GM06990 (cell line): ENCODE data around the gene TTK.
"Not testable (repeated sequence)": the region's sequence is repeated elsewhere in the genome, so short reads cannot be mapped to it uniquely, and the experiment has no call there.

Source experiments
- DNase-seq: peaks from one replicate; pipeline ENCODE4 v3.0.0-alpha.2; 2011; ENCODE audit not compliant: insufficient read length; ENCODE audit errors: extremely low read depth
- H3K27me3 ChIP-seq: replicated peaks from 2 replicates; pipeline ENCODE4 v1.6.0; 2011; ENCODE audit warnings: low read length; ENCODE audit not compliant: control insufficient read depth, insufficient read depth
- H3K36me3 ChIP-seq: 2 replicates; pipeline ENCODE4 v1.5.1; 2011; ENCODE audit warnings: low read length; ENCODE audit not compliant: control insufficient read depth, insufficient read depth
- H3K4me3 ChIP-seq: replicated peaks from 2 replicates; pipeline ENCODE4 v1.5.1; 2011; ENCODE audit warnings: low read depth, mild to moderate bottlenecking, control low read depth, low read length
- TF ChIP-seq, protein P1 (sequence below): IDR thresholded peaks from 2 replicates; pipeline ENCODE4 v1.5.1; 2011; ENCODE audit warnings: low read length, control low read depth, mild to moderate bottlenecking, inconsistent platforms; ENCODE audit not compliant: insufficient read depth, poor library complexity, severe bottlenecking

TTK gene

DNA sequence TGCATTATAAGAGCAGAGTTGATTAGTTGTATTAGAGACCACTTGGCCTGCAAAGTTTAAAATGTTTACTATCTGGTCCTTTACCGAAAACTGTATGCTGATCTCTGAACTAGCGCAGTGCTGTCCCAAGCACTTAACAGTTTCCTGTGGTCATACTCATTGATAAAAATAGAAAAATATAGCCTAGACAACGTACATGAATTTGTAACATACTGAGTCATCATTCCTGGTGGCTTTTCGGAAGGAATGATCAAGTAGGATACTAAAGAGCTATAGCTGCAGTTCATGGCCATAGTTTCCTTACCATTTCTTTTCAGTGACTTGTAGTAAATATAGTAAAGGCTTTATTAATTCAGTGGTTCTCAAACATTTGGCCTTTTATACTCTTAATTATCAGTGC, 18.4 kb downstream of the TTK start:
- Histone ChIP-seq H3K36me3 (no peaks in the 10 kb centered on the region; the same call in 1 of the 2 replicates), H3K4me3 (no peak overlapping the region), H3K27me3 (no peaks in the 10 kb centered on the region)
- no peak for DNase-seq
- TF ChIP-seq, protein P1, sequence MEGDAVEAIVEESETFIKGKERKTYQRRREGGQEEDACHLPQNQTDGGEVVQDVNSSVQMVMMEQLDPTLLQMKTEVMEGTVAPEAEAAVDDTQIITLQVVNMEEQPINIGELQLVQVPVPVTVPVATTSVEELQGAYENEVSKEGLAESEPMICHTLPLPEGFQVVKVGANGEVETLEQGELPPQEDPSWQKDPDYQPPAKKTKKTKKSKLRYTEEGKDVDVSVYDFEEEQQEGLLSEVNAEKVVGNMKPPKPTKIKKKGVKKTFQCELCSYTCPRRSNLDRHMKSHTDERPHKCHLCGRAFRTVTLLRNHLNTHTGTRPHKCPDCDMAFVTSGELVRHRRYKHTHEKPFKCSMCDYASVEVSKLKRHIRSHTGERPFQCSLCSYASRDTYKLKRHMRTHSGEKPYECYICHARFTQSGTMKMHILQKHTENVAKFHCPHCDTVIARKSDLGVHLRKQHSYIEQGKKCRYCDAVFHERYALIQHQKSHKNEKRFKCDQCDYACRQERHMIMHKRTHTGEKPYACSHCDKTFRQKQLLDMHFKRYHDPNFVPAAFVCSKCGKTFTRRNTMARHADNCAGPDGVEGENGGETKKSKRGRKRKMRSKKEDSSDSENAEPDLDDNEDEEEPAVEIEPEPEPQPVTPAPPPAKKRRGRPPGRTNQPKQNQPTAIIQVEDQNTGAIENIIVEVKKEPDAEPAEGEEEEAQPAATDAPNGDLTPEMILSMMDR, result no peak

DNA sequence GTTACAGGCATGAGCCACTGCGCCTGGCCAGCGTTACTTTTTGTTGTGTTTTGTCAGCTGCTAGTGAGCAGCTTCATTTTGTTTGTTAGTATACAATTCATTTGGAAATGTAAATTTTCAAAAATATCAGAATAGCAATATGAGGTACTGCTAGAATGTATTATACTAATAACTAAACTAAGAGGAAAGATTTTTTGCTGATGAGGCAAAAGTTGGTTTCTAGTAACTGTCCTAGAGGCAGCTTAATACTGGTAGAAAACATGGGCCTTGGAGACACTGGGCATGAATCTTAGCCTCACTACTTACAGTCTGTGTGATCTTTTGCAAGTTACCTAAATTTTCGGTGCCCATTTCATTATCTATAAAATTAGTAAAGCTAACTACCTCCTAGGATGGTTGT, 24.1 kb downstream of the TTK start:
- no peaks in the 10 kb centered on the region; the same call in 1 of the 2 replicates for H3K36me3 ChIP-seq
- TF ChIP-seq, protein P1, result no peak
- no peak for DNase-seq

DNA sequence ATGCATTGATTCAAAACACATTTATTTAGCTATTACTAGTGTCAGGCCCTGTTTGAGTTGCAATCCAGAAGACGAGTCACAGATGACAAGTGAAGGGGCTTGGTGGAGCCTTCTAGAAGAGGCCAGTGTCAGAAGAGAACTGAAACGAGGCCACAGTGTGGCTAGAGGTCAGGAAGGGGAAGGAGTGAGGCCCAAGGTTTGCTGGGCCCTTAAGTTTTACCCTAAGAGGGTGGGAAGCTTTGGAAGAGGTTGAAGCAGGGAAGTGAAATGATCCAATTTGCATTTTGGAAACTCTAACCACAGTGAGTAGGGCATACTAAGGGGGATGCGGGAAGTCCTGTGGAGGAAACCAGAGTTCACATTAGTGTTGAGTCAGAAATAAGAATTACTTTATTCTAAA, 25.0 kb downstream of the TTK start:
- Histone ChIP-seq H3K27me3 (no peaks in the 10 kb centered on the region), H3K36me3 (no peaks in the 10 kb centered on the region; the same call in 1 of the 2 replicates), H3K4me3 (no peak overlapping the region)
- TF ChIP-seq, protein P1, result no peak
- no peak for DNase-seq

More for the DNA sequence above, 24.1 kb downstream of the TTK start:
- no peaks in the 10 kb centered on the region for H3K27me3 ChIP-seq
- H3K4me3 ChIP-seq, result no peak overlapping the region

DNA sequence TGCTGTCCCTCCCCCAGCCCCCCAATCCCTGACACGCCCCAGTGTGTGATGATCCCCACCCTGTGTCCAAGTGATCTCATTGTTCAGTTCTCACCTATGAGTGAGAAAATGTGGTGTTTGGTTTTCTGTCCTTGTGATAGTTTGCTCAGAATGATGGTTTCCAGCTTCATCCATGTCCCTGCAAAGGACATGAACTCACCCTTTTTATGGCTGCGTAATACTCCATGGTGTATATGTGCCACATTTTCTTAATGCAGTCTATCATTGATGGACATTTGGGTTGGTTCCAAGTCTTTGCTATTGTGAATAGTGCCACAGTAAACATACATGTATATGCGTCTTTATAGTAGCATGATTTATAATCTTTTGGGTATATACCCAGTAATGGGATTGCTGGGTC, 43.8 kb downstream of the TTK start:
- not testable (repeated sequence) for H3K27me3 ChIP-seq, DNase-seq, H3K36me3 ChIP-seq, H3K4me3 ChIP-seq

DNA sequence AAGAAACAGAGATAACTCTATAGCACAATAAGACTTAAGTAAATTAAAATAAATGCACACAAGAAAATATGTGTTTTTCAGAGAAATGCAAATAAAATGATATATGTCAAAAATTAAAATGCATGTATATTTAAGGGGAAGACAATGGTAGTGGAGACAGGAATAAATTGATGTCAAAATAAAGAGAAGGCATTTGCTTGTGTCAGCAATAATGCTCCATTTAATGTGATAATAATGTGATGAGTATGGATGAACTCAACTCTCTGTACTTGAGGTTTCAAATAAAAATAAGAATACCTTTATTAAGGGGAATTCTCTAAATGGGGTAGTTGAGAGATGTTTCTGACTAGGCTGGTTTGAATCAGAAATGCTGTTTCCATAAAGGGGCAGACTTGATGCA, 56.3 kb downstream of the TTK start:
- Histone ChIP-seq H3K36me3 (no peaks in the 10 kb centered on the region), H3K27me3 (no peaks in the 10 kb centered on the region), H3K4me3 (no peak overlapping the region)
- TF ChIP-seq, protein P1, result no peak
- no peak for DNase-seq

DNA sequence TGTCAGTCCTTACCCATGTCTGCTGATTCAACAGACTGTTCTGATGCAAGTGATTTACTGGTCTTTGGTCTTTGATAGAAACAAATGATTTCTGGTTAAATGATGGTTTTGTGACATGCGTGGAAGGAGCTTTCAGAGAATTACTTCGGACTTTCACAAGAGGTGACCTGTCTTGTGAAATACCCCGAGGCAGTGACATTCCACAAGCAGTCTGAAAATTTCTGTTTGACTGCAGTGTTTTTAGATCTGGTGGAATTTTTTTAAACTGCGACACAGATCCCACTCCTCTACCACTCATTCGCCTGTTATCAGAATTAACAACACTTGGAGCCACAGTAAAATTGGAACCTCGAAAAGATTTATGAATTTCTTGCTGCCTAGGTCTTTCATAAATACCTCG, 63.7 kb downstream of the TTK start:
- not testable (repeated sequence) for H3K36me3 ChIP-seq, H3K4me3 ChIP-seq, H3K27me3 ChIP-seq, DNase-seq

DNA sequence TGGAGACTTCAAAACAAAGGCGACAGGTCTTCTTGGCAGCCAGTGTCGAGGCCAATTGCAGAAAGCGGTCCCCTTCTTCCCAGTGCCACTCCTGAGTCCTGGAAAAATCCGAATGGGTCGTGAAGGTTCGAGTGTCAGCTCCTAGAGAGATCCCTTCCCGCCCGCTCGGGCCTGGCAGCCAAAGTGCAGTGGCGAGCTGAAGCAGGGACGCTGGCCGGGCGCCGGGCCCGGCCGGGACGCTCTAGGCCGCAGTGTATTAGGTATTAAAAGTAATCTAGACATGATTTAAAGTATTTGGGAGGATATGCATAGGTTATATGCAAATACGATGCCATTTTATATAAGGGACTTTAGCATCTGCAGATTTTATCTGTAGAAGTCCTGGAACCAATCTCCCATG, 66.0 kb downstream of the TTK start:
- not testable (repeated sequence) for H3K27me3 ChIP-seq, H3K36me3 ChIP-seq, H3K4me3 ChIP-seq
- DNase-seq, result peak; percentile 3
